Activated T-helper 2 cell treated with anti-CD3 and anti-CD28 coated beads, Interferon-gamma antibody, Interleukin-2, Interleukin-4, amounts not matched to agents 10 μg/mL and 5 μg/mL and 100 μg/mL, durations not matched to agents 14 hours and 24 hours and 36 hours (primary cell): ENCODE results near the gene CAPNS2. TPM values are rescaled to one million over a fixed set of nuclear protein-coding genes. Genes with fewer than 3 reads are reported as not detected.

ENCODE experiments used
- DNase-seq: peaks from one replicate; pipeline ENCODE4 v3.0.0; 2021; ENCODE audit warnings: low spot score
- H3K27ac Mint-ChIP-seq: one replicate; pipeline ENCODE4 v1.8.0; 2021; ENCODE audit warnings: mixed read lengths
- H3K27me3 Mint-ChIP-seq: one replicate; pipeline ENCODE4 v1.8.0; 2021; ENCODE audit warnings: low read depth, mixed read lengths
- H3K36me3 Mint-ChIP-seq: one replicate; pipeline ENCODE4 v1.8.0; 2021; ENCODE audit warnings: low read depth, mixed read lengths
- H3K4me1 Mint-ChIP-seq: one replicate; pipeline ENCODE4 v1.8.0; 2021; ENCODE audit warnings: low read depth, mixed read lengths
- H3K4me3 Mint-ChIP-seq: one replicate; pipeline ENCODE4 v1.8.0; 2021; ENCODE audit warnings: low read depth, mild to moderate bottlenecking, moderate library complexity, mixed read lengths
- H3K9me3 Mint-ChIP-seq: one replicate; pipeline ENCODE4 v1.8.0; 2021; ENCODE audit warnings: mixed read lengths
- intact Hi-C: fragments of 100-400 bp; cut with micrococcal nuclease; formaldehyde crosslinking; loops from one replicate; pipeline ENCODE4 v1.15.1; 2023
- total RNA-seq: library from RNA; stranded (reverse); gene quantifications from 2 replicates; pipeline ENCODE4 v1.2.3, GENCODE V29; 2022

The CAPNS2 gene
- total RNA-seq, 1 donor from 2014 or later, result not detected

- no peak for DNase-seq
- Mint-ChIP-seq H3K27me3 (peaks cover 2% of the 10 kb centered on the region), H3K9me3 (no peaks in the 10 kb centered on the region), H3K4me1 (no peaks in the 10 kb centered on the region), H3K36me3 (no peaks in the 10 kb centered on the region), H3K27ac (no peak overlapping the region), H3K4me3 (no peak overlapping the region)
- intact Hi-C loops, result no loop called here
Observed at GRCh38 chr16:55552621-55553020, 13.9 kb upstream of the CAPNS2 start.

DNA sequence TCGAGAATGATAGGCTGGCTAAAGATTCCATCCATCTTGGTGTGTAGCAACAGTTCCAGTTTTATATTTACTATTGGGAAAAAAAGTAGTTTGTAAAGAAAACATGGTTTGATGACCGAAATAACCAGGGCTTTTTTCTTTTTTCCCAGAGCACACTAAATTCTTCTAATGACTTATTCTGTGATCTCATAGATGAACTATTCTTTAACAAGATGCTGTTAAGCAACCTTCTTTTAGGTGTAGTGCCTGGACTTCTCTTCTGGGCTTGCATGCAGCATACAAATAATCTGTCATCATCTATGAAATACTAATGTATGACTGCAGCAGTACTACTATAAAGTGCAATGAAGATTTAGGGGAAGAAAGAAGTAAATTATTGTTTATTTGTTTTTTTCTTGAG is 11.0 kb upstream of the CAPNS2 start:
- no peak for DNase-seq
- no peaks in the 10 kb centered on the region for H3K4me1 Mint-ChIP-seq
- intact Hi-C loops, result no loop called here
- H3K9me3 Mint-ChIP-seq, result no peaks in the 10 kb centered on the region
- no peak overlapping the region for H3K4me3 Mint-ChIP-seq
- peaks cover 2% of the 10 kb centered on the region for H3K27me3 Mint-ChIP-seq
- no peaks in the 10 kb centered on the region for H3K36me3 Mint-ChIP-seq
- no peak overlapping the region for H3K27ac Mint-ChIP-seq

DNA sequence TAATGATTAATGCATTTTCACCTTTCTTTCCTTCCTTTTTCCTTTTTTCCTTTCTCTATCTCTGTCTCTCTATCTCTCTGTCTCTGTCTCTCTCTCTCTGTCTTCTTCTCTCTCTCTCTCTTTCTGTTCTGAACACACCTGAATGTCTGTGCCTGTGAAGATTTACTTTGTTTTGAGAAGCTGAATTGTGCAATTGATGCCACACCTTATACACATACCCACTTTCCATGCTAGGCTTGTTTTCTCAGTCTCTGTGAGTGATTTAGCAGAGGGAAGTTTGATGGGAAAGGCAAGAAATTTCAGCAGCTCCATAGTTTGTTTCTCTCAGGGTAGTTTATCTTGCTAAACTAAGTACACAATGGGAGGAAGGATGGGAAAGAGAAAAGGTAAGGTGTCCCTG is 9.3 kb upstream of the CAPNS2 start:
- Mint-ChIP-seq H3K27me3 (peaks cover 4% of the 10 kb centered on the region), H3K4me1 (no peaks in the 10 kb centered on the region), H3K36me3 (no peaks in the 10 kb centered on the region), H3K9me3 (no peaks in the 10 kb centered on the region), H3K4me3 (no peak overlapping the region), H3K27ac (no peak overlapping the region)
- intact Hi-C loops, result no loop called here
- no peak for DNase-seq

DNA sequence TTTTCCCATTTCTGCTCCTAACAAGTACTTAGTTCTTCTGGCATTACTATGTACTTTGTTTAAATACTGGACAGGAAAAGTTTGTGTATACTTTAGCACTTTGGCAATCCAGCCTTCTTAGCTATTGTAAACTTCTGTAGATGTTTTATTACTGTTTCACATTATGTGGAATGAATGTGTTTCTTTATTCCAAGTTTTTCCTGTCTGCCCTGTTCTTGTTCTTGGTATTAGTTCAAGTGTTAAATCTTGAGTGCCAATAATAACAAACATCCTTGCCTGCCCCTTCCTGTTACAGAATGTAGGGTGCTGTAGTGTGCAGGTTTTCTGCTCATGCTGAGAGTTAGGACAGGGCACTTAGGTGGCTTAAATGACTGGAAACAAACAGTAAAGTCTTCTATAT is 7.3 kb upstream of the CAPNS2 start:
- intact Hi-C loops, result no loop called here
- Mint-ChIP-seq H3K27ac (no peak overlapping the region), H3K27me3 (peaks cover 2% of the 10 kb centered on the region), H3K36me3 (no peaks in the 10 kb centered on the region), H3K9me3 (no peaks in the 10 kb centered on the region), H3K4me1 (no peaks in the 10 kb centered on the region), H3K4me3 (no peak overlapping the region)
- no peak for DNase-seq

DNA sequence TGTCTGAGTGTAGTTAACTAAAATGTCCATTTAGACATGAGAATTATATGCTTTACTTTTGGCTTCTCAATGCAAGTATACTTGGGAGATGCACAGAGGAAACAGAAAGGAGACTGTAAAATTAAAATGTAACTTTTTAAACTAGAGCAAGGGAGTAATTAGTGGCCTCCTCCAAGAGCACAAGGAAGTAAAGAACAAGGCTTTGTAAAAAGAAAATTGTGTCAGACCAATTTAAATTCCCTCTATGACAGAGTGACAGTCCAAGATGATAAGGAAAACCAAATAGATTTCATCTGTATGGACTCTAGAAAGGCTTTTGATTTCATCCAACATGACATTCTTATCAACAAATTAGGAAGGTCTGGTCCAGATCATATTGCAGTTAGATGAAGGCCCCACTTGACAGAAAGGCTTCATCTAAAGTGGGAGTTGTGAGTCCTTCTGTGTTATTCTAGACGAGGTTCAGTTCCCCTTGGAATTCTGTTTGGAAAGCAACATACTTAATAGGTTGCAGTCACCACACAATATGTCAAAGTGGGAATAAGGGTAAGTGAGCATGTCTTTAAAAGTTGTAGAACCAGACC is 6.5 kb upstream of the CAPNS2 start:
- H3K9me3 Mint-ChIP-seq, result no peaks in the 10 kb centered on the region
- H3K36me3 Mint-ChIP-seq, result no peaks in the 10 kb centered on the region
- intact Hi-C loops, result no loop called here
- H3K27me3 Mint-ChIP-seq, result peaks cover 2% of the 10 kb centered on the region
- H3K4me1 Mint-ChIP-seq, result no peaks in the 10 kb centered on the region
- no peak overlapping the region for H3K4me3 Mint-ChIP-seq
- DNase-seq, result no peak
- no peak overlapping the region for H3K27ac Mint-ChIP-seq

DNA sequence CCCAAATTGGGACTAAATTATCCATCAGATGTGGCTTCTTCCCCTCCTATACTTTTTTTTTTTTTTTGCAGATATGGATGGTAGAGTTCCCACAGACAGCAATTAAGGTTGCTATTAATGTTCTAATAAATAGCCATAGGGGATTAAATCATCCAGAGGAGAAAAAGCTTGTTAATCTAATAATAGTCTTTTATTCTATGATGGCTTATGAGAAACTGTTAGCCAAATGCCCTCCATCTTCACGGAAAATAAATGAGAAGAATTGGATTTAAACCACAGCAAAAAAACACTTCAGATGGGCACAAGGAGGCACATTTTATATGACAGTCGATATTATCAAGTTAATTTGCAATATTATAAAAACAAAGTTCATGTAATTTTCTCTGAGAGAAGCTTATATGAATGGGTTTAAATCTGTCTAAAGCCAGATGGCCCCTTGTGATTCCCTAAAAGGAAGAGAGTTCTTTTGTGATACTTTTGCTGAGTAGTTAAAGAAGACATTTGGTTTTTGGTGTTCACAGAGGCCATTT is 5.1 kb upstream of the CAPNS2 start:
- no peaks in the 10 kb centered on the region for H3K9me3 Mint-ChIP-seq

GRCh38 chr16:55562936-55563335 is 3.5 kb upstream of the CAPNS2 start:
- H3K27ac Mint-ChIP-seq, result no peak overlapping the region
- intact Hi-C loops, result no loop called here

More for the DNA sequence above, 5.1 kb upstream of the CAPNS2 start:
- no peak for DNase-seq
- Mint-ChIP-seq H3K4me1 (no peaks in the 10 kb centered on the region), H3K36me3 (no peaks in the 10 kb centered on the region), H3K27me3 (peaks cover 2% of the 10 kb centered on the region), H3K27ac (no peak overlapping the region), H3K4me3 (no peak overlapping the region)
- intact Hi-C loops, result no loop called here

DNA sequence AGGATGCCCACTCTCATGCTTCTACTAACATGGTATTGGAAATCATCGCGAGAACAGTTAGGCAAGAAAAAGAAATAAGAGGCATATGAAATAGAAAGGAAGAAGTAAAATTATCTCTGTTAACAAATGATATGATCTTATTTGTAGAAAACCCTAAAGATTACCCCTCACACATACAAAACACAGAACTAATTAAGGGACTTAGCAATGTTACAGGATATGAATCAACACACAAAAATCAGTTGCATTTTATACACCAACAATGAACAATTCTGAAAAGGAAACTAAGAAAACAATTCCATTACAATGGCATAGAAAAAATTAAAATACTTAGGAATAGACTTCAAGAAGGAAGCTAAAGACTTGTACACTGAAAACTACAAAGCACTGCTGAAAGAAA is 2.7 kb upstream of the CAPNS2 start:
- DNase-seq, result no peak
- H3K27ac Mint-ChIP-seq, result no peak overlapping the region
- intact Hi-C loops, result no loop called here
- no peak overlapping the region for H3K4me3 Mint-ChIP-seq
- H3K36me3 Mint-ChIP-seq, result no peaks in the 10 kb centered on the region
- peaks cover 2% of the 10 kb centered on the region for H3K27me3 Mint-ChIP-seq
- no peaks in the 10 kb centered on the region for H3K9me3 Mint-ChIP-seq
- H3K4me1 Mint-ChIP-seq, result no peaks in the 10 kb centered on the region

More at GRCh38 chr16:55562936-55563335, 3.5 kb upstream of the CAPNS2 start:
- DNase-seq, result no peak
- Mint-ChIP-seq H3K27me3 (peaks cover 2% of the 10 kb centered on the region), H3K4me1 (no peaks in the 10 kb centered on the region), H3K4me3 (no peak overlapping the region), H3K9me3 (no peaks in the 10 kb centered on the region), H3K36me3 (no peaks in the 10 kb centered on the region)

GRCh38 chr16:55565086-55565485 is 1.4 kb upstream of the CAPNS2 start:
- H3K27ac Mint-ChIP-seq, result no peak overlapping the region
- no peak for DNase-seq
- no peaks in the 10 kb centered on the region for H3K36me3 Mint-ChIP-seq
- no peak overlapping the region for H3K4me3 Mint-ChIP-seq
- peaks cover 2% of the 10 kb centered on the region for H3K27me3 Mint-ChIP-seq
- H3K9me3 Mint-ChIP-seq, result no peaks in the 10 kb centered on the region
- intact Hi-C loops, result no loop called here
- H3K4me1 Mint-ChIP-seq, result no peaks in the 10 kb centered on the region

DNA sequence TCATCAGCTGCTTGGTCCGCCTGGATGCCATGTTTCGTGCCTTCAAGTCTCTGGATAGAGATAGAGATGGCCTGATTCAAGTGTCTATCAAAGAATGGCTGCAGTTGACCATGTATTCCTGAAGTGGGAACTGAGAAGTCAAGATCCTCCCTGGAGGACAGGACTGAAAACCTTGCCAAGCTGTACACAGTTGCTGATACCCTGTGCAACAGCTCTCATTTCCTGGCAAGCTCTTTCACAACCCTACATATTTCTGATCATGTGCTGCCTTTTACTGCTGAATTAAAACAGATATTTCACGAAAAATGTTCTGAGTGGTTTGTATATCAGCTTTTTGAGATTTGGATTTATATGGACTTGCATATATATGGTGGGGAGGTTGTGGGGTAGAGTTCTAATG is 898 bp downstream of the CAPNS2 start:
- intact Hi-C loops, result no loop called here
- DNase-seq, result no peak
- H3K4me3 Mint-ChIP-seq, result no peak overlapping the region
- no peaks in the 10 kb centered on the region for H3K9me3 Mint-ChIP-seq
- H3K27me3 Mint-ChIP-seq, result no peaks in the 10 kb centered on the region
- no peak overlapping the region for H3K27ac Mint-ChIP-seq
- H3K4me1 Mint-ChIP-seq, result no peaks in the 10 kb centered on the region
- H3K36me3 Mint-ChIP-seq, result no peaks in the 10 kb centered on the region

DNA sequence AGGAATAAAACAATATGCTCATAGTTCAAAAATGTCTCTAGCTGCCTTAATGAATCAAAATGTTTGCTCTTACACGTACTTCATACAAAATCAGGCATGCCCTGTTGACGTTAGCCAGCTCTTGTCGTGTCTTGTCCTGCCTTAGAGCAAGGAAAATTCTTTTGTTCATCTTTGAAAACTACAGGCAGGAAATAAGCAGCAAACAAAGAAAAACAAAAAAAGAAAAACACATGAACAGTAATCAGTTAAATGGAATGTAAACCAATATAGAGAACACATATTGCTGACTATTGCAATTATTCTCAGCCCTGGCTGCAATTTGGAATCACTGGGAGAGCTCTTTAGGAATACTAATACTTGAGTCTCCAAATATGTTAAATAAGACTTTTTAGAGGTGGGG is 1.7 kb downstream of the CAPNS2 start:
- Mint-ChIP-seq H3K4me3 (no peak overlapping the region), H3K36me3 (no peaks in the 10 kb centered on the region), H3K27me3 (peaks cover 2% of the 10 kb centered on the region), H3K4me1 (no peaks in the 10 kb centered on the region), H3K9me3 (no peaks in the 10 kb centered on the region), H3K27ac (no peak overlapping the region)
- no peak for DNase-seq
- intact Hi-C loops, result no loop called here

GRCh38 chr16:55569025-55569424 is 2.5 kb downstream of the CAPNS2 start:
- H3K36me3 Mint-ChIP-seq, result no peaks in the 10 kb centered on the region
- no peak overlapping the region for H3K4me3 Mint-ChIP-seq
- H3K27me3 Mint-ChIP-seq, result peaks cover 4% of the 10 kb centered on the region
- no peaks in the 10 kb centered on the region for H3K9me3 Mint-ChIP-seq
- intact Hi-C loops, result no loop called here
- no peaks in the 10 kb centered on the region for H3K4me1 Mint-ChIP-seq
- no peak for DNase-seq
- no peak overlapping the region for H3K27ac Mint-ChIP-seq

GRCh38 chr16:55570159-55570558 is 3.7 kb downstream of the CAPNS2 start:
- Mint-ChIP-seq H3K9me3 (no peaks in the 10 kb centered on the region), H3K4me3 (no peak overlapping the region)
- no peak for DNase-seq

More at GRCh38 chr16:55570159-55570558, 3.7 kb downstream of the CAPNS2 start:
- Mint-ChIP-seq H3K27ac (no peak overlapping the region), H3K27me3 (peaks cover 4% of the 10 kb centered on the region), H3K36me3 (no peaks in the 10 kb centered on the region), H3K4me1 (no peaks in the 10 kb centered on the region)
- intact Hi-C loops, result no loop called here
